ENCODE data around the gene IPMK. TPM values are rescaled to one million over a fixed set of nuclear protein-coding genes. Genes with fewer than 3 reads are reported as not detected.

IPMK gene
- total and polyA plus RNA-seq, 9 of the 15 experiments (the other 6 are each of a cell fraction or from before 2014, with no cell fraction given), result 0.98 to 4.4 (median 2.7) TPM

DNA sequence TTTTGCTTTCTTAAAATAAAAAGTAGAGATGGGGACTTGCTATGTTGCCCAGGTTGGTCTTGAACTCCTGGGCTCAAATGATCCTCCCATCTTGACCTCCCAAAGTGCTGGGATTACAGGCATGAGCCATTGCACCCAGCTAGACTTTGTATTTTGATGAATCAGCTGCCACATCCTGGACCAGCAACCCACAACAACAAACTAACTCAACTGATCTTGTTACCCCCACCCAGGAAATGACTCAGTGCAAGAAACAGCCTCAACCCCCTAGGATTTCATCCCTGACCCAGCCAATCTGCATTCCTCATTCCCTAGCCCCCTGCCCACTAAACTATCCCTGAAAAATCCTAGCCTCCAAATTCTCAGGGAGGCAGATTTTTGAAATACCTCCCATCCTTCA is 123.8 kb downstream of the IPMK start (continued):
- TF ChIP-seq ZNF232 (CRISPR knock-in tag; IDR thresholded peaks at IDR 0.05) (no peak), ZNF589 (CRISPR knock-in tag; IDR thresholded peaks at IDR 0.05; ENCODE audit: low read depth) (no peak), ZC3H11A (IDR thresholded peaks at IDR 0.05; ENCODE audit: low read depth, low read length) (no peak), ZNF12 (CRISPR knock-in tag; IDR thresholded peaks at IDR 0.05) (no peak), ATF7 (IDR thresholded peaks at IDR 0.05) (no peak), CEBPB (tag; IDR thresholded peaks at IDR 0.05) (no peak), PHF21A (IDR thresholded peaks at IDR 0.05; ENCODE audit: borderline replicate concordance, low read depth) (no peak), ZNF316 (IDR thresholded peaks at IDR 0.05) (no peak), COPS2 (conservative IDR thresholded peaks at IDR 0.05) (no peak)
- TF ChIP-seq, protein P1, sequence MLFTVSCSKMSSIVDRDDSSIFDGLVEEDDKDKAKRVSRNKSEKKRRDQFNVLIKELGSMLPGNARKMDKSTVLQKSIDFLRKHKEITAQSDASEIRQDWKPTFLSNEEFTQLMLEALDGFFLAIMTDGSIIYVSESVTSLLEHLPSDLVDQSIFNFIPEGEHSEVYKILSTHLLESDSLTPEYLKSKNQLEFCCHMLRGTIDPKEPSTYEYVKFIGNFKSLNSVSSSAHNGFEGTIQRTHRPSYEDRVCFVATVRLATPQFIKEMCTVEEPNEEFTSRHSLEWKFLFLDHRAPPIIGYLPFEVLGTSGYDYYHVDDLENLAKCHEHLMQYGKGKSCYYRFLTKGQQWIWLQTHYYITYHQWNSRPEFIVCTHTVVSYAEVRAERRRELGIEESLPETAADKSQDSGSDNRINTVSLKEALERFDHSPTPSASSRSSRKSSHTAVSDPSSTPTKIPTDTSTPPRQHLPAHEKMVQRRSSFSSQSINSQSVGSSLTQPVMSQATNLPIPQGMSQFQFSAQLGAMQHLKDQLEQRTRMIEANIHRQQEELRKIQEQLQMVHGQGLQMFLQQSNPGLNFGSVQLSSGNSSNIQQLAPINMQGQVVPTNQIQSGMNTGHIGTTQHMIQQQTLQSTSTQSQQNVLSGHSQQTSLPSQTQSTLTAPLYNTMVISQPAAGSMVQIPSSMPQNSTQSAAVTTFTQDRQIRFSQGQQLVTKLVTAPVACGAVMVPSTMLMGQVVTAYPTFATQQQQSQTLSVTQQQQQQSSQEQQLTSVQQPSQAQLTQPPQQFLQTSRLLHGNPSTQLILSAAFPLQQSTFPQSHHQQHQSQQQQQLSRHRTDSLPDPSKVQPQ (CRISPR knock-in tag; IDR thresholded peaks at IDR 0.05; ENCODE audit: borderline replicate concordance), result no peak
- TF ChIP-seq, protein P2, sequence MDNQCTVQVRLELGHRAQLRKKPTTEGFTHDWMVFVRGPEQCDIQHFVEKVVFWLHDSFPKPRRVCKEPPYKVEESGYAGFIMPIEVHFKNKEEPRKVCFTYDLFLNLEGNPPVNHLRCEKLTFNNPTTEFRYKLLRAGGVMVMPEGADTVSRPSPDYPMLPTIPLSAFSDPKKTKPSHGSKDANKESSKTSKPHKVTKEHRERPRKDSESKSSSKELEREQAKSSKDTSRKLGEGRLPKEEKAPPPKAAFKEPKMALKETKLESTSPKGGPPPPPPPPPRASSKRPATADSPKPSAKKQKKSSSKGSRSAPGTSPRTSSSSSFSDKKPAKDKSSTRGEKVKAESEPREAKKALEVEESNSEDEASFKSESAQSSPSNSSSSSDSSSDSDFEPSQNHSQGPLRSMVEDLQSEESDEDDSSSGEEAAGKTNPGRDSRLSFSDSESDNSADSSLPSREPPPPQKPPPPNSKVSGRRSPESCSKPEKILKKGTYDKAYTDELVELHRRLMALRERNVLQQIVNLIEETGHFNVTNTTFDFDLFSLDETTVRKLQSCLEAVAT (IDR thresholded peaks at IDR 0.05), result no peak

Other genes starting within 250 kb of the IPMK start
- gene CISD1, start 1.3 kb upstream of the IPMK start, total RNA-seq (2014; rRNA removed), result 35.8 and 42.3 TPM in 2 replicates
- gene CISD1, start 1.3 kb upstream of the IPMK start, total RNA-seq (2014; rRNA removed; fragmentation: Illumina TruSeq; extraction: Trizol), result 118 and 129 TPM in 2 replicates
- gene CISD1, start 1.3 kb upstream of the IPMK start, total RNA-seq (2015; rRNA removed; fragmentation: Illumina TruSeq; extraction: Trizol), result 115 and 129 TPM in 2 replicates
- 82.7 and 97.1 TPM in 2 replicates for gene CISD1, start 1.3 kb upstream of the IPMK start, total RNA-seq (2021)
- 108 and 156 TPM in 2 replicates for gene CISD1, start 1.3 kb upstream of the IPMK start, polyA plus RNA-seq (2011; rRNA removed)
- 102 and 115 TPM in 2 replicates for gene CISD1, start 1.3 kb upstream of the IPMK start, polyA plus RNA-seq (2014; fragmentation: Illumina TruSeq; extraction: Trizol)
- 100 to 1,000 TPM; 308 to 342 TPM for gene CISD1, start 1.3 kb upstream of the IPMK start, polyA plus RNA-seq (2014; fragmentation: Nextera tagmentation; extraction: Ambion mirVana)
- gene CISD1, start 1.3 kb upstream of the IPMK start, polyA plus RNA-seq (2014; rRNA removed), result 68.1 and 71.0 TPM in 2 replicates
- gene UBE2D1, start 67.1 kb upstream of the IPMK start, total RNA-seq (2014; rRNA removed), result 5.3 and 6.2 TPM in 2 replicates
- gene UBE2D1, start 67.1 kb upstream of the IPMK start, total RNA-seq (2014; rRNA removed; fragmentation: Illumina TruSeq; extraction: Trizol), result 15.8 and 18.3 TPM in 2 replicates
- 16.6 and 17.8 TPM in 2 replicates for gene UBE2D1, start 67.1 kb upstream of the IPMK start, total RNA-seq (2015; rRNA removed; fragmentation: Illumina TruSeq; extraction: Trizol)
- gene UBE2D1, start 67.1 kb upstream of the IPMK start, total RNA-seq (2021), result 12.3 and 13.8 TPM in 2 replicates
- 18.9 and 24.4 TPM in 2 replicates for gene UBE2D1, start 67.1 kb upstream of the IPMK start, polyA plus RNA-seq (2011; rRNA removed)
- gene UBE2D1, start 67.1 kb upstream of the IPMK start, polyA plus RNA-seq (2014; fragmentation: Illumina TruSeq; extraction: Trizol), result 9.9 and 13.5 TPM in 2 replicates
- gene UBE2D1, start 67.1 kb upstream of the IPMK start, polyA plus RNA-seq (2014; fragmentation: Nextera tagmentation; extraction: Ambion mirVana), result 1 to 10 TPM; 4.1 to 6.4 TPM
- 7.9 and 9.0 TPM in 2 replicates for gene UBE2D1, start 67.1 kb upstream of the IPMK start, polyA plus RNA-seq (2014; rRNA removed)
- 130 and 174 TPM in 2 replicates for gene TFAM, start 117.5 kb upstream of the IPMK start, total RNA-seq (2014; rRNA removed)
- 170 and 211 TPM in 2 replicates for gene TFAM, start 117.5 kb upstream of the IPMK start, total RNA-seq (2014; rRNA removed; fragmentation: Illumina TruSeq; extraction: Trizol)
- gene TFAM, start 117.5 kb upstream of the IPMK start, total RNA-seq (2015; rRNA removed; fragmentation: Illumina TruSeq; extraction: Trizol), result 153 and 155 TPM in 2 replicates
- gene TFAM, start 117.5 kb upstream of the IPMK start, total RNA-seq (2021), result 161 and 163 TPM in 2 replicates
- 53.7 and 74.3 TPM in 2 replicates for gene TFAM, start 117.5 kb upstream of the IPMK start, polyA plus RNA-seq (2011; rRNA removed)
- gene TFAM, start 117.5 kb upstream of the IPMK start, polyA plus RNA-seq (2014; fragmentation: Illumina TruSeq; extraction: Trizol), result 139 and 142 TPM in 2 replicates
- 100 to 1,000 TPM; 175 to 227 TPM for gene TFAM, start 117.5 kb upstream of the IPMK start, polyA plus RNA-seq (2014; fragmentation: Nextera tagmentation; extraction: Ambion mirVana)
- 100 and 105 TPM in 2 replicates for gene TFAM, start 117.5 kb upstream of the IPMK start, polyA plus RNA-seq (2014; rRNA removed)
- gene BICC1, start 245.0 kb upstream of the IPMK start, total RNA-seq (2014; rRNA removed), result not detected in 2 replicates
- not detected in 2 replicates for gene BICC1, start 245.0 kb upstream of the IPMK start, total RNA-seq (2014; rRNA removed; fragmentation: Illumina TruSeq; extraction: Trizol)
- gene BICC1, start 245.0 kb upstream of the IPMK start, total RNA-seq (2015; rRNA removed; fragmentation: Illumina TruSeq; extraction: Trizol), result not detected in 2 replicates
- not detected in 2 replicates for gene BICC1, start 245.0 kb upstream of the IPMK start, total RNA-seq (2021)
- not detected in 2 replicates for gene BICC1, start 245.0 kb upstream of the IPMK start, polyA plus RNA-seq (2011; rRNA removed)
- not detected in 2 replicates for gene BICC1, start 245.0 kb upstream of the IPMK start, polyA plus RNA-seq (2014; fragmentation: Illumina TruSeq; extraction: Trizol)
- not detected for gene BICC1, start 245.0 kb upstream of the IPMK start, polyA plus RNA-seq (2014; fragmentation: Nextera tagmentation; extraction: Ambion mirVana)
- not detected in 2 replicates for gene BICC1, start 245.0 kb upstream of the IPMK start, polyA plus RNA-seq (2014; rRNA removed)